Hippocampal formation (tissue), 2 donors: ENCODE data around the gene CLEC2L.
A peak's percentile ranks its signal among the peaks of the same experiment; 100 is the strongest.

Experiments
- DNase-seq, 2 donors: peaks; one replicate each; lab custom pipeline; 2025; lab: John Stamatoyannopoulos, UW

The CLEC2L gene

GRCh38 chr7:139557857-139558581 is 34.5 kb downstream of the CLEC2L start:
- DNase-seq = no peak

GRCh38 chr7:139559364-139560105 is 36.0 kb downstream of the CLEC2L start:
- DNase-seq = no peak

- no peak for DNase-seq
Observed at GRCh38 chr7:139560199-139560598, 36.7 kb downstream of the CLEC2L start.

GRCh38 chr7:139560678-139561077 is 37.2 kb downstream of the CLEC2L start:
- DNase-seq = no peak

GRCh38 chr7:139562491-139562890 is 39.0 kb downstream of the CLEC2L start:
- no peak for DNase-seq

GRCh38 chr7:139562961-139563565 is 39.6 kb downstream of the CLEC2L start:
- no peak for DNase-seq

GRCh38 chr7:139563856-139564255 is 40.4 kb downstream of the CLEC2L start:
- DNase-seq = no peak

GRCh38 chr7:139566075-139566474 is 42.6 kb downstream of the CLEC2L start:
- no peak for DNase-seq

- no peak for DNase-seq
Observed at GRCh38 chr7:139566736-139567646, 43.5 kb downstream of the CLEC2L start.

- DNase-seq = no peak
Observed at GRCh38 chr7:139567647-139568345, 44.3 kb downstream of the CLEC2L start.

GRCh38 chr7:139568346-139568675 is 44.8 kb downstream of the CLEC2L start:
- no peak for DNase-seq

GRCh38 chr7:139568813-139569490 is 45.5 kb downstream of the CLEC2L start:
- DNase-seq = no peak

- peak; percentile 73 to 82 for DNase-seq
Observed at GRCh38 chr7:139570119-139570518, 46.6 kb downstream of the CLEC2L start.

GRCh38 chr7:139570626-139571025 is 47.1 kb downstream of the CLEC2L start:
- no peak for DNase-seq

GRCh38 chr7:139571190-139571589 is 47.7 kb downstream of the CLEC2L start:
- no peak for DNase-seq

- no peak for DNase-seq
Observed at GRCh38 chr7:139571651-139572050, 48.2 kb downstream of the CLEC2L start.

- no peak for DNase-seq
Observed at GRCh38 chr7:139572071-139572470, 48.6 kb downstream of the CLEC2L start.

GRCh38 chr7:139572704-139573385 is 49.4 kb downstream of the CLEC2L start:
- no peak for DNase-seq

- DNase-seq = no peak
Observed at GRCh38 chr7:139573871-139574270, 50.4 kb downstream of the CLEC2L start.

- no peak for DNase-seq
Observed at GRCh38 chr7:139574618-139575337, 51.3 kb downstream of the CLEC2L start.
